HL-60 (cell line): ENCODE data around the gene EVX2.

Experiments
- DNase-seq, 2 experiments: peaks; one replicate each; pipeline ENCODE4 v3.0.0-alpha.2; 2010 to 2020; ENCODE audit warnings: low read depth in 1 of 2, low spot score in 1 of 2
- H3K27ac ChIP-seq: fragments of 250-450 bp; sonication (Bioruptor Pico); replicated peaks from 2 replicates; pipeline ENCODE4 v1.5.1; 2020; ENCODE audit warnings: mild to moderate bottlenecking, moderate library complexity
- H3K27me3 ChIP-seq: fragments of 250-450 bp; sonication (Bioruptor Pico); 2 replicates; pipeline ENCODE4 v1.5.1; 2021; ENCODE audit warnings: mild to moderate bottlenecking, moderate library complexity; ENCODE audit not compliant: insufficient read depth, poor library complexity, severe bottlenecking
- H3K4me3 ChIP-seq: replicated peaks from 2 replicates; pipeline ENCODE4 v1.5.1; 2011; ENCODE audit warnings: mild to moderate bottlenecking, control low read depth, low read length; ENCODE audit not compliant: insufficient read depth
- GABPA ChIP-seq: IDR thresholded peaks from 2 replicates; pipeline ENCODE4 v1.6.1; 2012; ENCODE audit warnings: low read depth
- POLR2AphosphoS5 ChIP-seq: IDR thresholded peaks from 2 replicates; pipeline ENCODE4 v1.6.1; 2012; ENCODE audit warnings: low read depth
- SPI1 ChIP-seq: IDR thresholded peaks from 2 replicates; pipeline ENCODE4 v1.6.1; 2012; ENCODE audit warnings: low read depth, mild to moderate bottlenecking, borderline replicate concordance
- TF ChIP-seq, protein P1 (sequence below): IDR thresholded peaks from 2 replicates; pipeline ENCODE4 v1.6.1; 2012; ENCODE audit warnings: low read depth; ENCODE audit not compliant: insufficient replicate concordance
- TF ChIP-seq, protein P2 (sequence below): IDR thresholded peaks from one replicate; pipeline ENCODE4 v1.5.1; 2011; ENCODE audit warnings: low read length, control low read depth, inconsistent platforms; ENCODE audit not compliant: insufficient read depth

The EVX2 gene

DNA sequence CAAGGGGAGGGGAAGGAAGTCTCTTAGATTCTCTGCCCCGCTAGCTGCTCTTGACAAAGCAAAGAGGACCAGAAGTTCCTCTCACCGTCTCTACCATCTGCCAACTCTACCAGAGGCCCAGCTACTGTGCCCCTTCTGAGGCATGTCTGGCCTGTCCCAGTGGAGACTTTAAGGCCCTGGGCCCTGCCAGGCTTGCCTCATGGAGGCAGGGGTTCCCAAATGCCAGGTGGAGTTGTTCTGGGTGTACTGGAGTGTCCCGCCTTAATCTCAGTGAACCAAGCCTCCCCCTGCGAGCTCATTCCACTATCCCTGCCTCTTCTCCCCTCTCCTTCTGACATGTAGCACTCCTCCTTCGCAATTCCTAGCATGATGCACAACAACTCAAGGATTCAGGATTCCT is 18.1 kb upstream of the EVX2 start:
- Histone ChIP-seq H3K27ac (no peak overlapping the region), H3K4me3 (no peak overlapping the region), H3K27me3 (peaks cover 82% of the 10 kb centered on the region)
- TF ChIP-seq, protein P1, sequence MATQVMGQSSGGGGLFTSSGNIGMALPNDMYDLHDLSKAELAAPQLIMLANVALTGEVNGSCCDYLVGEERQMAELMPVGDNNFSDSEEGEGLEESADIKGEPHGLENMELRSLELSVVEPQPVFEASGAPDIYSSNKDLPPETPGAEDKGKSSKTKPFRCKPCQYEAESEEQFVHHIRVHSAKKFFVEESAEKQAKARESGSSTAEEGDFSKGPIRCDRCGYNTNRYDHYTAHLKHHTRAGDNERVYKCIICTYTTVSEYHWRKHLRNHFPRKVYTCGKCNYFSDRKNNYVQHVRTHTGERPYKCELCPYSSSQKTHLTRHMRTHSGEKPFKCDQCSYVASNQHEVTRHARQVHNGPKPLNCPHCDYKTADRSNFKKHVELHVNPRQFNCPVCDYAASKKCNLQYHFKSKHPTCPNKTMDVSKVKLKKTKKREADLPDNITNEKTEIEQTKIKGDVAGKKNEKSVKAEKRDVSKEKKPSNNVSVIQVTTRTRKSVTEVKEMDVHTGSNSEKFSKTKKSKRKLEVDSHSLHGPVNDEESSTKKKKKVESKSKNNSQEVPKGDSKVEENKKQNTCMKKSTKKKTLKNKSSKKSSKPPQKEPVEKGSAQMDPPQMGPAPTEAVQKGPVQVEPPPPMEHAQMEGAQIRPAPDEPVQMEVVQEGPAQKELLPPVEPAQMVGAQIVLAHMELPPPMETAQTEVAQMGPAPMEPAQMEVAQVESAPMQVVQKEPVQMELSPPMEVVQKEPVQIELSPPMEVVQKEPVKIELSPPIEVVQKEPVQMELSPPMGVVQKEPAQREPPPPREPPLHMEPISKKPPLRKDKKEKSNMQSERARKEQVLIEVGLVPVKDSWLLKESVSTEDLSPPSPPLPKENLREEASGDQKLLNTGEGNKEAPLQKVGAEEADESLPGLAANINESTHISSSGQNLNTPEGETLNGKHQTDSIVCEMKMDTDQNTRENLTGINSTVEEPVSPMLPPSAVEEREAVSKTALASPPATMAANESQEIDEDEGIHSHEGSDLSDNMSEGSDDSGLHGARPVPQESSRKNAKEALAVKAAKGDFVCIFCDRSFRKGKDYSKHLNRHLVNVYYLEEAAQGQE: no peak
- DNase-seq: no peak

DNA sequence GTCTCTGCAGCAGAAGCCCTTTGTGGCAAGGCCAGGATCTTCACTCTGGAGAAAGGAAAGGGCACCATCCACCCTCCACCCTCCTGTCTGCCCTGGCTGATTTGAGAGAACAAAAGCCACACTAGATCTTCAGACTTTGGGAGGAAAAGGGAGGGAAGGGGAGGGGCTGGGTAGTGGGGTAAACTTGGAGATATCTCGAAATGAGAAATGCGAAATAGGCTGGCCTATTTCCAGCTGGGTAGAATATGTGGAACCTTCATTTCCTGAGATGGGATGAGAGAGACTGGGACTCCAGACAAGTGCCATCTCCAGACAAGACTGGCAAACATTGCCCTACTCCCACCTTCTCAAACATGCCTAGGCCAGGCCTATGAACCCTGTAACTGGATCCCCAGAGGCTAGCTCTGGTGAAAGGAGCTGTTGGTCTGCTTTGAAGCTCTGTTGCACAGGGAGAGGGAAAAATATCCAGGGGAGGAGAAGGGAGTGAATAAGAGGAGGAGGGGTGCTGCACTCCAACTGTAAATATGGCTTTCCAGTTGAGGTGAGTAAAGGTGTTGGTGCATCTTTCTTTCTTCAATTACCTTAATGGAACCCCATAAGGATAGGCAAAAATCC is 17.6 kb upstream of the EVX2 start:
- DNase-seq: no peak
- H3K27ac ChIP-seq: no peak overlapping the region
- TF ChIP-seq POLR2AphosphoS5 (no peak), GABPA (no peak), SPI1 (no peak)
- TF ChIP-seq, protein P2, sequence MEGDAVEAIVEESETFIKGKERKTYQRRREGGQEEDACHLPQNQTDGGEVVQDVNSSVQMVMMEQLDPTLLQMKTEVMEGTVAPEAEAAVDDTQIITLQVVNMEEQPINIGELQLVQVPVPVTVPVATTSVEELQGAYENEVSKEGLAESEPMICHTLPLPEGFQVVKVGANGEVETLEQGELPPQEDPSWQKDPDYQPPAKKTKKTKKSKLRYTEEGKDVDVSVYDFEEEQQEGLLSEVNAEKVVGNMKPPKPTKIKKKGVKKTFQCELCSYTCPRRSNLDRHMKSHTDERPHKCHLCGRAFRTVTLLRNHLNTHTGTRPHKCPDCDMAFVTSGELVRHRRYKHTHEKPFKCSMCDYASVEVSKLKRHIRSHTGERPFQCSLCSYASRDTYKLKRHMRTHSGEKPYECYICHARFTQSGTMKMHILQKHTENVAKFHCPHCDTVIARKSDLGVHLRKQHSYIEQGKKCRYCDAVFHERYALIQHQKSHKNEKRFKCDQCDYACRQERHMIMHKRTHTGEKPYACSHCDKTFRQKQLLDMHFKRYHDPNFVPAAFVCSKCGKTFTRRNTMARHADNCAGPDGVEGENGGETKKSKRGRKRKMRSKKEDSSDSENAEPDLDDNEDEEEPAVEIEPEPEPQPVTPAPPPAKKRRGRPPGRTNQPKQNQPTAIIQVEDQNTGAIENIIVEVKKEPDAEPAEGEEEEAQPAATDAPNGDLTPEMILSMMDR: no peak
- TF ChIP-seq, protein P1: no peak
- H3K27me3 ChIP-seq: peaks cover 83% of the 10 kb centered on the region
- H3K4me3 ChIP-seq: no peak overlapping the region

DNA sequence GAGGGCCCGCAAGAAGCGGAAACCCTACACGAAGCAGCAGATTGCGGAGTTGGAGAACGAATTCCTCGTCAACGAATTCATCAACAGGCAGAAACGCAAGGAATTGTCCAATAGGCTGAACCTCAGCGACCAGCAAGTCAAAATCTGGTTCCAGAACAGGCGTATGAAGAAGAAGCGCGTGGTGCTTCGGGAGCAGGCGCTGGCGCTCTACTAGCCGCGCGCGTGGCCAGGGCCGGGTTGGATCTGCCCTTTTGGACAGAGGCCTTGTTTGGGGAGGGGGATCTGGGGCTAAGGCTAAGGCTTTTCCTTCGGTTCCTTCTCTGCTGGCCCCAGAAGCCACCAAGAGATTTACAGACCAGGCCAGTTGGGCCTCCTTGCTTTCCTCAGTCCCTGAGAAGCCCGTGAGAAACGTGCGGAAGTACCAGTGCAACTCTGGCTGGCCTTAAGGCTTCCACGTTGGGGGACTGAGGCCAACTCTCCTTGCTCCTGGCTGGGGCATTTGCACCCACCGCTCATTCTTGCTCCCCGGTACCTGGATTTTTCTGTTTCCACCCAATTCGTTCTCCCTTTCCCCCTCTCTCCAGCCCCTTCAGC is 16.9 kb upstream of the EVX2 start:
- Histone ChIP-seq H3K27me3 (peaks cover 82% of the 10 kb centered on the region), H3K4me3 (no peak overlapping the region), H3K27ac (no peak overlapping the region)
- no peak for DNase-seq
- TF ChIP-seq SPI1 (no peak), GABPA (no peak)

DNA sequence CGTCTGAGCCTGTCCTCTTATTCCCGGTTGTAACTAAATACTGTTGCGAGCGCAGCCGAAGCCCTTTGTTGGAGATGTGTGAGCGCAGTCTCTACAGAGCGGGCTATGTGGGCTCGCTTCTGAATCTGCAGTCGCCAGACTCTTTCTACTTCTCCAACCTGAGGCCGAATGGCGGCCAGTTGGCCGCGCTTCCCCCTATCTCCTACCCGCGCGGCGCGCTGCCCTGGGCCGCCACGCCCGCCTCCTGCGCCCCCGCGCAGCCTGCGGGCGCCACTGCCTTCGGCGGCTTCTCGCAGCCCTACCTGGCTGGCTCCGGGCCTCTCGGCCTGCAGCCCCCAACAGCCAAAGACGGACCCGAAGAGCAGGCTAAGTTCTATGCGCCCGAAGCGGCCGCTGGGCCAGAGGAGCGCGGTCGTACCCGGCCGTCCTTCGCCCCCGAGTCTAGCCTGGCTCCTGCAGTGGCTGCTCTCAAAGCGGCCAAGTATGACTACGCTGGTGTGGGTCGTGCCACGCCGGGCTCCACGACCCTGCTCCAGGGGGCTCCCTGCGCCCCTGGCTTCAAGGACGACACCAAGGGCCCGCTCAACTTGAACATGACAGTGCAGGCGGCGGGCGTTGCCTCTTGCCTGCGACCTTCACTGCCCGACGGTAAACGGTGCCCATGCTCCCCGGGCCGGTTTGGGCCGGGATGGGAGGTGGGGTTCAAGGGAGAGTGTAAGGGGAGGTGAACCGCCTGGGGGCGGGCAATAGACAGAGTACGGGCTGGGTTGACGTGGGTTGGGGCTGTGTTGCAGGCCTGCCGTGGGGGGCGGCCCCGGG is 16.2 kb upstream of the EVX2 start, which contains the start of gene HOXD12:
Gene HOXD12, plus strand, starts transcription at position 68 of the 819 bp plus-strand sequence. Its CDS starts 7 bp downstream, at position 75.
- no peak within 1 kb of the TSS for H3K4me3 ChIP-seq
- H3K27ac ChIP-seq: no peak within 1 kb of the TSS
- TF ChIP-seq, protein P1: no peak
- TF ChIP-seq GABPA (no peak), POLR2AphosphoS5 (no peak), SPI1 (no peak)
- TF ChIP-seq, protein P2: no peak
- no peak for DNase-seq
- peaks cover 82% of the 10 kb centered on the region for H3K27me3 ChIP-seq
